ENCODE measurements around the gene LEFTY2.
"Not testable (repeated sequence)": the region's sequence is repeated elsewhere in the genome, so short reads cannot be mapped to it uniquely, and the experiment has no call there.

Gene LEFTY2

DNA sequence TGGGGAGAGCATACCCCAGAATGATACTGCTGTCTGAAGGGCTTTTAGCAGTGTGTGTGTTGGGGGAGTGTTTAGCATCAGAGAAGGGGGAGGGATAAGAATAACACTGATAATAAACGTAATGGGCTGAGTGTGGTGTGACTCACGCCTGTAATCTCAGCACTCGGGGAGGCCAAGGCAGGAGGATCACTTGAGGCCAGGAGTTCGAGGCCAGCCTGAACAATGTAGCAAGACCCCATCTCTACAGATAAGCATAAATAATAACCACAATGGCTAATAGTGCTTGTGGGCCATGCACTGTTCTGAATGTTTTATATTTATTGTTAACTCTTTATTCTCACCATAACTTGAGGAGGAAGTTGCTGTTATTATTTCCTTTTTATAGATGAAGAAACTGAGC is 2.6 kb upstream of the LEFTY2 start:
- TF ChIP-seq, protein P1, sequence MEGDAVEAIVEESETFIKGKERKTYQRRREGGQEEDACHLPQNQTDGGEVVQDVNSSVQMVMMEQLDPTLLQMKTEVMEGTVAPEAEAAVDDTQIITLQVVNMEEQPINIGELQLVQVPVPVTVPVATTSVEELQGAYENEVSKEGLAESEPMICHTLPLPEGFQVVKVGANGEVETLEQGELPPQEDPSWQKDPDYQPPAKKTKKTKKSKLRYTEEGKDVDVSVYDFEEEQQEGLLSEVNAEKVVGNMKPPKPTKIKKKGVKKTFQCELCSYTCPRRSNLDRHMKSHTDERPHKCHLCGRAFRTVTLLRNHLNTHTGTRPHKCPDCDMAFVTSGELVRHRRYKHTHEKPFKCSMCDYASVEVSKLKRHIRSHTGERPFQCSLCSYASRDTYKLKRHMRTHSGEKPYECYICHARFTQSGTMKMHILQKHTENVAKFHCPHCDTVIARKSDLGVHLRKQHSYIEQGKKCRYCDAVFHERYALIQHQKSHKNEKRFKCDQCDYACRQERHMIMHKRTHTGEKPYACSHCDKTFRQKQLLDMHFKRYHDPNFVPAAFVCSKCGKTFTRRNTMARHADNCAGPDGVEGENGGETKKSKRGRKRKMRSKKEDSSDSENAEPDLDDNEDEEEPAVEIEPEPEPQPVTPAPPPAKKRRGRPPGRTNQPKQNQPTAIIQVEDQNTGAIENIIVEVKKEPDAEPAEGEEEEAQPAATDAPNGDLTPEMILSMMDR (conservative IDR thresholded peaks at IDR 0.05; ENCODE audit: low read length) = no peak
- no peak for DNase-seq (ENCODE audit: low read depth)
- no peak overlapping the region for H3K4me3 ChIP-seq (ENCODE audit: low read length)

DNA sequence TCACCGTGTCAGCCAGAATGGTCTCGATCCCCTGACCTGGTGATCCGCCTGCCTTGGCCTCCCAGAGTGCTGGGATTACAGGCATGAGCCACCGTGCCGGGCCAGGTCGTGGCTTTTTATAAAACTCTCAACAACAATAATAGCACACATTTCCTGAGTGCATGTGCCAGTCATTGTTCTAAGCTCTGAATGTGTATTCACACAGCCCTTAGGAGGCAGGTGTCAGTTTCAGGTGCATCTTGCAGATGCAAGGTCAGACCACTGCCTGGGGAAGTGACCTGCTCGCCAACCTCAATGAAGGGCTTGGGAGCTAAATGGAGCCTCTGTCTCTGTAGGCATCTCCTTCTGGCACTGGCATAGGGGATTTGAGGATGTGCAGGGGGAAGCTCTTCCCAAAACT is 1.6 kb upstream of the LEFTY2 start:
- TF ChIP-seq, protein P1 (conservative IDR thresholded peaks at IDR 0.05; ENCODE audit: low read length) = no peak
- no peak overlapping the region for H3K4me3 ChIP-seq (ENCODE audit: low read length)
- no peak for DNase-seq (ENCODE audit: low read depth)

DNA sequence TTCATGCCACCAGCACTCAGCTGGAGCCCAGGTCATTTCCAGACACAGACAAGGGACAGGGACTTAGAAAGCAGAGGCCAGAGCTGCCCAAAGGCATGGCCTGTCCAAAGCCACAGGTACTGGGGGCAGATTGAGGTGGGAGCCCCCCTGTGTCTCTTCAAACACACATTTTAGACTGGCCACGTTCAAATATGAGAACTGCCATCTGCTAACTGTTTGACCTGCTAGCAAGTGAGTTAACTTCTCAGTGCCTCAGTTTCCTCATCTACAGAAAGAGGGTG is 862 bp upstream of the LEFTY2 start:
- no peak overlapping the region for H3K4me3 ChIP-seq (ENCODE audit: low read length)

DNA sequence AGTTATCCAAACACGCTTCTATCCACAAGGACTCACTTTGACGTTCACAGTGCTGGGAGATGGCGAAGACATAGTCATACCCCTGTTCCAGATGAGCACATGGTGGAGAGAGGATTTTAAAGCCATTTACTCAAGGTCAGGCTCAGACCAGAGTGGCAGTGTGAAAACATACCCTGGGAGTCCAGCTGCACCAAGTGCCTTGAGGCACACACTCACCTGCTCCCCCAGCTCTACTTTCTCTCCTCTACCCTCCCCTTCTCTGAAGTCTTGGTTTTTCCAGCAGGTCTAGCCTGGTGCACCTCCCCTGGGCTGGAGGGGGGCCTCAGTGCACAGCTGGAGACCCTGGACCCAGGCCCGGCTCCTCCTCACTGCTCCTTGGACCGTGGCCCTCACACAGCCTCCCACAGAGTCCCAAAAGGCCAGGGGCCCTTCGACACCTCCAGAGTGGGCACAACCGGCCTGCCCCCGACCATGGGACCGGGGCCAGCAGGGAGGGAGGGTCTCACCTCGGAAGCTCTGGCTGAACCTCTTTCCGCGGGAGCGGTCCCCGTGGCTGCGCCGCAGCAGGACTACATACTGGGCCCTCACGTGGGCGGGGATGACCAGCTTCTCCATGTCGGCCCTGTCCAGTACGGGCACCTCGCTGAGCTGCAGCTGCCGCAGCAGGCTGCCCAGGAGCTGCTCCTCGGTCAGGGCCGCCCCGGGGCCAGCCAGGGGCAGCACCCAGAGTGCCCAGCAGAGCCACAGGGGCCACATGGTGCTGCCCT is 452 bp downstream of the LEFTY2 start:
- no peak for DNase-seq (ENCODE audit: low read depth)
- TF ChIP-seq, protein P1 (conservative IDR thresholded peaks at IDR 0.05; ENCODE audit: low read length) = no peak
- no peak overlapping the region for H3K4me3 ChIP-seq (ENCODE audit: low read length)

More for the DNA sequence above, 862 bp upstream of the LEFTY2 start:
- no peak for DNase-seq (ENCODE audit: low read depth)
- TF ChIP-seq, protein P1 (conservative IDR thresholded peaks at IDR 0.05; ENCODE audit: low read length) = no peak

DNA sequence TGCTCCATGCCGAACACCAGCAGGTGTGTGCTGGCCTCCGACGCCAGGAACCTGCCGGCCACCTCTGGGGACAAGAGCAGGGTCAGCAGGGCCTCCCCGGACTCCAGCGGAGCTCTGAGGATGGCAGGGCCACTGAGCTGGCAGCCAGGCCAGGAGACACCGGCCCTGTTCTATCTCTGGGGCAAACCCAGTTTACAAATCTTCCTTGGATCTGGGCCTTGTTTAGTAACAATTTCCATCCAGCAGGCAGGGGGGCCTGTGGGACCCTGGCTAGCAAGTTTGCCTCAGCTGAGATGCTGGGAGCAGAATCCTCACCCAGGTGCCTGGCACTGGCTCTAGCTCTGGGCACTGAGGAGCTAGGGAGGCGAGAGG is 1.1 kb downstream of the LEFTY2 start:
- not testable (repeated sequence) for H3K4me3 ChIP-seq (ENCODE audit: low read length); DNase-seq (ENCODE audit: low read depth)

DNA sequence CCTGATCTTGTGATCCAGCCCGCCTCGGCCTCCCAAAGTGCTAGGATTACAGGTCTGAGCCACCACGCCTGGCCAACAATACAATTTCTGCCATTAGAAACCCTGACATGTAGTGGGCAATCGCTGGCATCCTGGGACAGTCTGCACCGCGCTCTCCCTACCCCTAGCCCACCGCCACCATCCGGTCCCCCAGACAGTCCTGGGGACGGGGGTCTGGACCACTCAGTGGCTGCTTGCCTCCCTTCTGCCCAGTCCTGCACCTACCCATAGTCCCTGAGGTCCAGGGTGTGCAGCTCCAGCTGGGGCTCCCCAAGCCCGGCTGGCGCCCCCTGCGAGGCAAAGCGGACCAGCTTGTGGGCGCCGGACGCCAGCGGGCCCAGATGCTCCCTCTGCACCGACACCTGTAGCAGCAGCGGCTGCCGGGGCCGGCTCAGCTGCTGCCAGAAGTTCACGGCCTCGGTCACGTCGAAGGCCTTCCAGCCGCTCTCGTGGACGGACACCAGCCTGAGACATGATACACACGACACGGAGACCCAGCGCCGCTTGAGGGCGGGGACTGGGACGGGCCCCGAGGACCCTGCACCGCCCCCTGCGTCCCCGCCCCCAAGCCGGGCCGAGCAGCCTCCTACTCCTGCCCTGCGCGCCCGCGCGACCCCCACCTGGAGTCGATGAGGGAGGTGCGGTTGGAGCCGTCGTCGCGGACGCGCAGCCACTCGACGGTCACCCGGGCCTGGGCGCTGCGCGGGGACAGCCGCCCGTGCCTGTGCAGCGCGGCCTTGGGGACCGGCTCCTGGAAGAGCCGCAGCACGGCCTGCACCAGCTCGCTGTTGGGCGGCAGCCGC is 1.7 kb downstream of the LEFTY2 start:
- H3K4me3 ChIP-seq (ENCODE audit: low read length) = not testable (repeated sequence)

DNA sequence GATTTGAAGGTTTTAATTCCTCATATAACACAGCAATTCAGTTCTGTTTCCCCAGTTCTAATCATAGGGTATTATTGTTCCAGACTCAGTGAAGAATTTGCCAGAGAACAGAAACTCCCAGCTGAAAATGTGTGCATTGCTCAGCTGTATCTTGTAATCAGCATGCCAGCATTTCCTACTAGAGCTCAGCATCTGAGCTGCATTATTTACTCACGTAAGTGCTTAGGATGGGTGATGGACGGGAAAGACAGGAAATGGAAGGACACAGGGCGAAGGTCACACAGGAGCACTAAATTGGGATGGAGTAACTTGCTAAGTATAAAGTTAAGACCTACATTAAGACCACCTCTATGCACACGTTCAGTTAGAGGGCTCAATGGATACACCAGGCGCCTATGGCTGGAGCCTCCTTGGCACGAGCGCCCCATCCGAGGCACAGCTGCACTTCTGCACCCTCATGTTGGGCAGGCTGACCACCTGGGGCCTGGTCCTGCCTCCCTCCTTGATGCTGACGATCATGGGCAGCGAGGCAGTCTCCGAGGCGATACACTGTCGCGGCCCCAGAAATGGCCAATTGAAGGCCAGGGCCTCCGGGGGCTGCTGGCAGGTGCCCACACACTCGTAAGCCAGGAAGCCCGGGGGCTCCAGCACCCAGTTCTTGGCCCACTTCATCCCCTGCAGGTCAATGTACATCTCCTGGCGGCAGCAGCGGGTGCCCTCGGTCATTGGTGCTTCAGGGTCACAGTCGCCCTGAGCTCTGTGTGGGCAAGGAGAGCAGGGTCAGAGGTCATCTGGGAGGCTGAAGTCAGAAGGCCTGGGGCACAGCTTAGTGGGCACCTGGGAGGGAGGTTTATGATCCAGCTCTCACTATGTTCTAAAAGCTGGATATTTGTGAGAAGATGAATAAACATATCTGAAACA is 3.7 kb downstream of the LEFTY2 start:
- TF ChIP-seq, protein P1 (conservative IDR thresholded peaks at IDR 0.05; ENCODE audit: low read length) = no peak
- peak; percentile 27 for DNase-seq (ENCODE audit: low read depth)
- no peak overlapping the region for H3K4me3 ChIP-seq (ENCODE audit: low read length)

More for the DNA sequence above, 1.7 kb downstream of the LEFTY2 start:
- DNase-seq (ENCODE audit: low read depth) = not testable (repeated sequence)

Data from AG10803 (cell line).